ENCODE results near the gene PTN.

Gene PTN

DNA sequence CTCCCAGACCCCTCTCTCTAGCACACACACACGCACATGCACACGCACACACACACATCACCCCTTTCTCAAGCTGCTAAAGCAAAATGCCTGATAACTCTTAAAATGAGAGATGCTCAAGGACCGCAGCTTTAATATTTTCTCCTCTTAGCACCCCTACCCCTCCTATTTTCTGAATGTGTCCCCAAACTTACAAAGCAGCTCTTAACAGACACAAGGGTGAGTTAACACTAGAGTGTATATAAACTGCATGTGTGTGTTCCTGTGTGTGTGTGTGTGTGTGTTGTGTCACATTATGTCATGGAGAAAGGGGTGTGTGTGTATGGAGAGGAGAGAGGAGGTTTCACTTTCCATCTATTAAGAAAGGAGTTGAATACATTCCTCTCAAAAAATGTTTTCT is 1.3 kb downstream of the PTN start:
- Mint-ChIP-seq H3K36me3 (ENCODE audit: low read depth) (no peaks in the 10 kb centered on the region), H3K27ac (no peak overlapping the region), H3K4me3 (no peak overlapping the region), H3K4me1 (ENCODE audit: low read depth) (no peaks in the 10 kb centered on the region), H3K27me3 (peaks cover 22% of the 10 kb centered on the region), H3K9me3 (no peaks in the 10 kb centered on the region)
- DNase-seq: no peak

DNA sequence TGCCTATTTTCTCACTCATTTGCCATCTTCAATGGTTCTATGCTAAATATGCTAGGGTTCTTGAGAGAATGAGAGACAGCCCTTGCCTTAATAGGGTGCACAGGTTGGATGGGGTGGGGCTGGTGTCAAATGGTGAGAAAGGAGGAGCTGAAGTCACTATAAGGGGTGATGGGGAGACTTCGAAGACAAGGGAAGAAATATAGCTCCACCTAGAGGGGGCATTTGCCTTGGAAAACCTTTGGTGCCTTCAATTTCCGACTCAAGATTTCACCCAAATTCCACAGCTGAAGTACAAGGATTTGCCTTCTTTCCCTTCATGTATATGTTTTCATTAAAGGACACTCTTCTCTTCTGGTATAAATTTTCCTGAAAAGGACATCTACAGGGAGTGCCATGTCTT is 5.6 kb downstream of the PTN start:
- Mint-ChIP-seq H3K27me3 (peaks cover 3% of the 10 kb centered on the region), H3K27ac (no peak overlapping the region), H3K9me3 (peaks cover 4% of the 10 kb centered on the region), H3K4me1 (ENCODE audit: low read depth) (no peaks in the 10 kb centered on the region), H3K36me3 (ENCODE audit: low read depth) (no peaks in the 10 kb centered on the region), H3K4me3 (no peak overlapping the region)
- DNase-seq: no peak

DNA sequence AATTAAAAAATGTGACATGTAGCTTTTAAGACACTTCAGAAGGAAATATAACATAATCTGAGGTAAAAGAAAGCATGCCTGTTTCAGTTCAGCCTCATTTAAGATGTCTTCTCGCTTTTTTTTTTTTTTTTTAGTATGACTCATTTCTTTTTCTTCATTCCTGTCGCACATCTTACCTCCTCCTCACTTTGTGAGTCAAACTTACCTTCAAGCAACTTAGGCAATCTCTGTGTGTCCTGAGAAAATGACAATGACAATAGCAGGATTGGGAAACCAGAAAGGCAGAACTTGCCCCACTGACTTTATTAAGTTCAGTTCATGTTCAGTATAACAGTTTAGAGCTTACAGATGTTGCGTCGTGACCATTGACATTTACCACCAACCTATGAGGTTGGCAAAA is 7.7 kb downstream of the PTN start:
- Mint-ChIP-seq H3K27me3 (no peaks in the 10 kb centered on the region), H3K4me3 (no peak overlapping the region), H3K4me1 (ENCODE audit: low read depth) (no peaks in the 10 kb centered on the region), H3K27ac (no peak overlapping the region), H3K9me3 (peaks cover 8% of the 10 kb centered on the region), H3K36me3 (ENCODE audit: low read depth) (no peaks in the 10 kb centered on the region)
- DNase-seq: no peak

DNA sequence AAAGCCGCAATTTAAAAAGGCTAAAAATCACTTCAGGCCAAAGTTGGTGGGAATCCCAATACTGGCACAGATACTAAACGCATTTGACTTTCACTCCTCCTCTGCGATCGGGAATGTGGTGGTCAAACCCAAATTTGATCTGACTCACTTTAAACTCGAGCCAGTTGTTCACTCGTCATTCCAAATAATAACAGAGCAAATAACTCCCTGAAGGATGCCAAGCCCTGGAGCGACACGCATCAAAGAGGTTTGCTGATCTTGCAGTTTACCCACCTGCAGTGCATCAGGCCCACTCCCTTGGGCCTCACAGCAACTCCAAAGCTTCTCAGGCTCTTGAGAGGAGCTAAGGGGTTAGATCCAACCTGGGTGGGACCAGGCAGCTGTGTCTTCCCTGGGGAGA is 12.2 kb downstream of the PTN start:
- H3K9me3 Mint-ChIP-seq: peaks cover 12% of the 10 kb centered on the region
- no peaks in the 10 kb centered on the region for H3K36me3 Mint-ChIP-seq (ENCODE audit: low read depth)
- H3K4me3 Mint-ChIP-seq: no peak overlapping the region
- no peak overlapping the region for H3K27ac Mint-ChIP-seq
- H3K4me1 Mint-ChIP-seq (ENCODE audit: low read depth): no peaks in the 10 kb centered on the region
- no peaks in the 10 kb centered on the region for H3K27me3 Mint-ChIP-seq
- DNase-seq: no peak

DNA sequence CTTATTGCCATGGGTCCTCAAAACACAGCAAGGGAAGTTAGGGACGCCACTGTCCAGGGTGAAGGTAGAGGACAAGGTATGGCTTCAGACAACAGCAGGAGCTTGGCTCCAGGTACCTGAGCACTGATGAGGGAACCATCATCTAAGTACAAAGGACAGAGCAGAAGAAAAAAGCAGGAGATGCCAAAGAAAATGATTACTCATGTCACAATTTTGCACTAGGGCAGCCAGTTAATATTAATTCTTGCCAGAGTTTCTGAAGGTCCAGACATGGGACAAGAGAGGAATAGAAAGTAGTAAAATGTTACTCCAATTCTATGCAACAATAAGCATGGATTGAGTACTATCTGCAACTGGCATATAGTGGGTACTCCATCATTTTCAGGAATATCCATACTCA is 14.1 kb downstream of the PTN start:
- peaks cover 12% of the 10 kb centered on the region for H3K9me3 Mint-ChIP-seq
- H3K27ac Mint-ChIP-seq: no peak overlapping the region
- no peak overlapping the region for H3K4me3 Mint-ChIP-seq
- no peak for DNase-seq
- H3K36me3 Mint-ChIP-seq (ENCODE audit: low read depth): no peaks in the 10 kb centered on the region
- H3K4me1 Mint-ChIP-seq (ENCODE audit: low read depth): no peaks in the 10 kb centered on the region
- no peaks in the 10 kb centered on the region for H3K27me3 Mint-ChIP-seq

DNA sequence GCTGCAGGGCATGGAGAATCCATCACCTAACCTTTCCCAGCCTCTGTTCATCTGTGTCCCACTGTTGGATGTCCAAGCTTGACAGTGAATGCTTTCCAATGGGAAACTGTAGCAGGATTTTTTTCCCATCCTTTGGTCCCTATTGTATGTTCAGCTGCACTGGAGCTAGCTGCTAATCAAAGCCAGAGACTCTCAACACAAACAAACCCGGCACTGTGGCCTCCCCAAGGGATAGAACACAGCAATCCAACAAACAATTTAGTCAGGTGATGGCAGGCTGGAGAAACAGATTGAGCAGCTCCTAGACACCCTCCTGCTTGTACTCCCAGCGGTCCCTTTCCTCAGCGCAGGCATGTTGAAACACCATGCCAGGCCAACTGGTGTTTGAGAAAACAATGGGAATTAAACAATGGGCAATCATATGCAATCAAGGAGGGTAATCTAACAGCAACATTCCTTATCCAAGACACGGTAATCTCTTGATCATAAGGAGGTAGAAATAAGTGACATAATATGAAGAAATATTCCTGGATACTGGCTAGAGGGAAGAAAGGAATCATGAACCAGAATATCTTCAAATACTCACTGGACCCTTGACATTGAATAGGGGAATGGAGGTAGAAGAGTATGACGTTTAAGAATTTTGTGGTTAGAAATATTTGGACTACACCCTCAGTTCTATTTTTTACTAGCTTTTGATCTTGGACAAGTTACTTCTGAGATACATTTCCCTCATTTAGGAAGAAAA is 15.0 kb downstream of the PTN start:
- no peak for DNase-seq
- Mint-ChIP-seq H3K4me3 (no peak overlapping the region), H3K4me1 (ENCODE audit: low read depth) (no peaks in the 10 kb centered on the region), H3K27me3 (no peaks in the 10 kb centered on the region), H3K9me3 (peaks cover 12% of the 10 kb centered on the region), H3K27ac (no peak overlapping the region), H3K36me3 (ENCODE audit: low read depth) (no peaks in the 10 kb centered on the region)

DNA sequence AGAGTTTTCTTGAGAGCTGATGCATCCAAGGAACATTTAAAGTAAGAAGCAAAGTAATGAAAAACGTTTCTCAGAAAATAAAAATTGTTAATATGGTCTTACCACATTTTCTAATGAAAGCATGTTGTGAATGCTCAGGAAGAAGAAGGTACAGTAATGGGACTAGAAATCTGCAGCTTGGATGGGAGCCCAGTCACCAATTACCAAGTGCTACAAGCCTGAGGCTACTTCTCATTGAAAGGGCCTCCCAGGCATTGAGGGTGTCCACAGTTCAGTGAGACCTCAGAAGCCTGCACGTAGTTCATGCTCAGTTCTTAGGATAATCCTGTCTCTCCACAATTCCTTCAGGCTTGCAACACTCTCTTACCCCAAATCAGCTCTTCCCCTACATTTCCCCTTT is 17.6 kb downstream of the PTN start:
- Mint-ChIP-seq H3K36me3 (ENCODE audit: low read depth) (no peaks in the 10 kb centered on the region), H3K4me3 (no peak overlapping the region), H3K9me3 (peaks cover 4% of the 10 kb centered on the region), H3K27me3 (no peaks in the 10 kb centered on the region), H3K27ac (no peak overlapping the region), H3K4me1 (ENCODE audit: low read depth) (no peaks in the 10 kb centered on the region)
- no peak for DNase-seq

DNA sequence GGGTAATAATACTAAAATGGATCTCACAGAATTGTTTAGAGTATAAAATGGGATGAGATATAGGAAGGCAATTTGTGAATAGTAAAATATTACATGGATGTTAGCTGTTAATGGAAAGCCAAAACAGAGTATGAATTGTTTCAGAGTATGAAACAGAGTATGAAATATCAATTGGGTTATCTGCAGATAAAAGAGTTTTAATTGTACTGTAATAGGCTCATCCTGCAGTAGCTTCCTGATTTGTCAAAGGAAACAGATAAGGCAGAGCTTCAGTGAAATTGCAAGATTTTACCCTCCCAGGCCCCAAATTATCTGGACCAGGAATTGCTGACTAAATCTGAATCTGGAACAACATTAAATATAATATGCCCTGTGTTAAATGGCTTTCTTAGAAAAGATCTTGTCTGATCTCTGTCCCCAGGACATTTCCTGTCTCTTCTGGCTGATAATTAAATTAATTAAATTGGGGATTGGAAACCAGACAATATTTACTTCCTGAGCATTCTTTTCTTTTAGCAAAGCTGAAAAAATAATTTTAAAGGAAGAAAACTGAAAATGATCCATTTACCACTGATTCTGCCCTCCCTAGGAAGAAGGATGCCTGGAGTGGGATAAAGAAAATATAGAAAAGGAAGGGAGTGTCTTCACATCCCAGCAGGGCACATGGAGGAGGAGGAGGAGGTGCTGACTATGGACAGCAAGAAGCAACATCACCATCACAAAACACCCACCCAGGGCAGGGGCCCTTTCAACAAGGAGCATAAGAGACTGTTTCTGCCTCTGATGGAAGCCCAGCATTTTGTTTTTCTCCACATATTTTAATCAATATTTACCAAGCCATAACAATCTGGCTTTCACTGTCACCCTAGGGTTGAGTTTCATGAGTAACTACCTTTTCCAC is 18.5 kb downstream of the PTN start:
- Mint-ChIP-seq H3K27ac (no peak overlapping the region), H3K4me1 (ENCODE audit: low read depth) (no peaks in the 10 kb centered on the region), H3K27me3 (no peaks in the 10 kb centered on the region), H3K4me3 (no peak overlapping the region), H3K36me3 (ENCODE audit: low read depth) (no peaks in the 10 kb centered on the region), H3K9me3 (peaks cover under 1% of the 10 kb centered on the region)
- no peak for DNase-seq

DNA sequence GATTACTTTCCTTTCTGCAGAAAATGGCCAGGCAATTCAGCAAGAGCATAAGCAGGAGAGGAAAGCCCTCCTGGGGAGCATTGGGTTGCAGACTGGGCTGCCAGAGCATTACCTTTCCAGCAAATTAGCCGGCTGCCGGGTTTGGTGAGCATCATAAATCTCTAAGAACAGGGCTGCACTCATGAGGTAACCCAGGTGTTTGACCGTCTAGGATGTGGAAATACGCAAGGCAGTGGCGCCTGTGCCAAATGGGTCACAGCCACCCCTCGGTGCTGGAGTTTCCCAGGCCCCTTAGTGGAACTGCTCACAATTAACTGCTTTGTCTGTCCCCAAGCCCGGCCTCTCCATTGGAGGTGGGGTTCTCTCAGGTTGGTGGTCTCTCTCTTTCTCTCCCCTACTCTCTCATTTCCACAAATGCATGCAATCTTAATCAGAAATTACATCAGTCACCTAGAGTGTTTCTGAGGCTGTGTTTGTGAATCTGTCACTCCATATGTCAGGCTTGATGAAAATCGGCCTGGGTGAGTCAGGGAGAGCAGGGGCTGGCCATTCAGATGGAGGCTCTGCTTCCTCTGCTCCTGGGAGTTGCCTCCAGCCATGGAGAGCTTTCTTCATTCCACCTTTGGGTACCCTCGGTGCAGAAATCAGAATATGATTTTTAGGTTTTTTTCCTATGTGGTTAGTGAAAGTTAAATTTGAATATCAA is 26.7 kb downstream of the PTN start:
- Mint-ChIP-seq H3K27me3 (no peaks in the 10 kb centered on the region), H3K27ac (no peak overlapping the region), H3K9me3 (peaks cover 8% of the 10 kb centered on the region), H3K36me3 (ENCODE audit: low read depth) (no peaks in the 10 kb centered on the region), H3K4me1 (ENCODE audit: low read depth) (no peaks in the 10 kb centered on the region), H3K4me3 (no peak overlapping the region)
- DNase-seq: no peak

DNA sequence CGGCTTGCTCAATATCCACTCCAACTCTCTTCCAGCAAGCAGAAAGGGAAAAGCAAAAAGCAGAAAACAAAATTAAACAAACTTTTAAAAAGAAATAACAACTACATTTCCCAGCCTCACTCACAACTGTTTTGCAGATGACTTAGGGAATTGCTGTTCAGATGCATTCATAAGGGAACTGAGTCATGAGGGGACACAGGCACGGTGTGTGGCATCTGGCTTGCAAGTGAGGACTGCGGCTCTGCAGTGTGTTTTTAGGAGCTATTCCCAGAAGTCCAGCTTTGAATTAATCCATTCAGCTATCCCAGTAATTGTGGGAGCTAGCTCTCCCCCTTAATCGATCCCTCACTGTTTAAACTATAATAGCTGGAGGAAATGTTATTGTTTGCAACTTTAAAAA is 30.3 kb downstream of the PTN start:
- Mint-ChIP-seq H3K36me3 (ENCODE audit: low read depth) (no peaks in the 10 kb centered on the region), H3K27ac (no peak overlapping the region), H3K9me3 (peaks cover 7% of the 10 kb centered on the region), H3K4me3 (no peak overlapping the region), H3K4me1 (ENCODE audit: low read depth) (no peaks in the 10 kb centered on the region), H3K27me3 (no peaks in the 10 kb centered on the region)
- no peak for DNase-seq

DNA sequence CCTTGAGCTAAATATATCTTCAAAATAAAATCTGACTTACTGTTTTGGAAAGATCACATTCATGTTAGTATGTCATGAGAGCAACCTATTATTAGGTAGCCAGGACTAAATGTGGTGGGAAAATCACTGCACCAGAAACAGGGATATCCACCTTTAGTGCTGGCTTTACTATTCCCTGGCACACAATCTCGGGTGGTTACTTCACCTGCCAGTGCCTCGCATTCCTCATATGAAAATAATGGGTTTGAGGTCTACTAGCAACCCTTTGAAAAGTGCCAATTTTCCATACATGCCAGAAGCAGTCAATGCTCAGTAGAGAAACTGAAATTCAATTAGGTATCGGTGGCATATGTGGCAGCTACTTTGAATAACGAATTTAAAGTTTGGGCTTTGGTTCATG is 36.8 kb downstream of the PTN start:
- DNase-seq: no peak
- H3K27me3 Mint-ChIP-seq: no peaks in the 10 kb centered on the region
- no peaks in the 10 kb centered on the region for H3K4me1 Mint-ChIP-seq (ENCODE audit: low read depth)
- H3K9me3 Mint-ChIP-seq: peaks cover 4% of the 10 kb centered on the region
- no peak overlapping the region for H3K4me3 Mint-ChIP-seq
- no peaks in the 10 kb centered on the region for H3K36me3 Mint-ChIP-seq (ENCODE audit: low read depth)
- no peak overlapping the region for H3K27ac Mint-ChIP-seq

DNA sequence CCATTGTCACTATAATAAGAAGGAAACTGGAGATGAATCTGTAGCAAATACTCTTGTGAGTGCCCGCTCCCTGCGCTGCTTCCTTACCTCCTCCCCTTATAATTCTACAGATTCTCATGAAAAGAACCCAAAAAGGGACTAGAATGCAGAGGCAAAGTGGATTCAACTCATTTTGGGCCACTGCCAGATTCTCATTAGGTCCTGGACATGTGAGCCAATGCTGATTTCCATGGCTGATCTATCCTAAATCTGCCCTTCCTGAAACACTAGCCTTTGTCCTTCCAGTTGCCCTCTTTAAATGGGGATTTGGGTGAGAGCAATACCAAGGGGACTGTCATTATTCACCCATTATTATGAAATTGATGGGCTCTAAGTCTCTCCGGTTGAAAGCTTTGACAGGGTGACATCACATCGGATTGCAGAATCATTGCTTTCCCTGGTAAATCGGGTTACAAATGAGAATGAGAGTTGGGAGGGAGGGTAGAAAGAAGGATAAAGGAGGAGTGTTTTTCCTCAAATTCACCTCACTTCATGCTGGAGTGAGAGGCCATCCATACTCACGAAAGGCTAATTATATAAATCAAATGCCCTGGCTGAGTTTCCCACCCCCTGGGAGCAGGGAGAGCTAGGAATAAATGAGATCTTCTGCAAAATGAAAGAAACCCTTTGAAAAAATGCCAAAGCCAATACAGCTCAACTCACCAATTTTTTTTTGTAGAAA is 37.5 kb downstream of the PTN start:
- Mint-ChIP-seq H3K9me3 (peaks cover 4% of the 10 kb centered on the region), H3K4me3 (no peak overlapping the region), H3K36me3 (ENCODE audit: low read depth) (no peaks in the 10 kb centered on the region), H3K27me3 (no peaks in the 10 kb centered on the region), H3K27ac (no peak overlapping the region), H3K4me1 (ENCODE audit: low read depth) (no peaks in the 10 kb centered on the region)
- no peak for DNase-seq

DNA sequence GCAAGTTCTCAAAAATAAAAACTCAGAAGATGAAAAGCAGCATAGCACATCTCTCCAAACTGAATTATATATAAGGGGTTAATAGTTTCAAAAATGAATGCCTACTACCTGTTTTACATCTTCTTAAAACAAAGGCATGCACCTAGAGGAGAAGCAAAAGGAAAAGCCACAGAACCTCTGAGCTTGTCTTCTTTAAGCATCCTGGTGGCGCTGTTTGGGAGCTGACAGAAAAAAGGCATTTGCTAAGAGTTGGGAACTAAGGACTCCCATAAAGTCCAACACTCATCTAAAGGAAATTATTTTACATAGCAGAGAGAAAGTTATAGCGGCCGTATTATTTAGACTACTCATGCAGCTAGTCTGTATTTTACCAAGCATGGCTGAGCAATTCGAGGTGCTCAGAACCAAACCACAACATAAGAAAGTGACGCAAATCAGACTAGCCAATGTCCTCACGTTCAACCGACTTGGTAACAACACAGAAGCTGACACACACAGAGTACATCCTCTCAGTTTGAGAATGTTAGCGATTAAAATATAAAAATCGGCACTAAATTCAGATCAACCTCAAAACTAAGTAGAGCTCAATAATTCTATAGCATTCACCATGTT is 38.8 kb downstream of the PTN start:
- H3K27ac Mint-ChIP-seq: no peak overlapping the region
- no peak for DNase-seq
- no peak overlapping the region for H3K4me3 Mint-ChIP-seq
- peaks cover under 1% of the 10 kb centered on the region for H3K9me3 Mint-ChIP-seq
- H3K36me3 Mint-ChIP-seq (ENCODE audit: low read depth): no peaks in the 10 kb centered on the region
- H3K27me3 Mint-ChIP-seq: no peaks in the 10 kb centered on the region
- no peaks in the 10 kb centered on the region for H3K4me1 Mint-ChIP-seq (ENCODE audit: low read depth)

DNA sequence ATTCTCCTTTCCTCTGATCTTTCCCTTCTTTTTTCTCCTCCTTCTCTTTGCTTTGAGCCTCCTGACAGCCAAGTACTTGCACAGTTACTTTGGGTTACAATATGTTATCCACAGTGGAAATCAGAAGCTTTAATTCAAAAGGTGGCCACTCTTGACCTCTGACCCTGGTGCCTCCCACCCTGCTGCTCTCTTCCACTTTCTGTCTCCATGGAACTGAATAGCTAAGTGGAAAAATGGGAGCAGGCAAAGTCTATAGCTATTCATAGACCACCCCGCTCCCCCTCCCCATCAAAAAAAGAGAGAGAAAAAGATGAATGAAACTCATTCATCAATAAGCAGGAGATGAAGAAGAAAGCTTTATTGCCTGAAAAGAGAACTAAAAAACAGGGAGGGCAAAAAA is 39.4 kb downstream of the PTN start:
- Mint-ChIP-seq H3K27ac (no peak overlapping the region), H3K27me3 (no peaks in the 10 kb centered on the region), H3K9me3 (no peaks in the 10 kb centered on the region), H3K4me1 (ENCODE audit: low read depth) (no peaks in the 10 kb centered on the region), H3K4me3 (no peak overlapping the region), H3K36me3 (ENCODE audit: low read depth) (no peaks in the 10 kb centered on the region)
- DNase-seq: no peak
